GM20000 (cell line): ENCODE measurements around the gene CDC14A.

Experiments
- DNase-seq: peaks from one replicate; pipeline ENCODE4 v3.0.0; 2012; ENCODE audit warnings: low spot score
- TF ChIP-seq, protein P1 (sequence below): IDR thresholded peaks from 2 replicates; pipeline ENCODE4 v1.5.1; 2012; ENCODE audit warnings: mild to moderate bottlenecking, control low read depth; ENCODE audit errors: extremely low read depth, missing control alignments

CDC14A gene

DNA sequence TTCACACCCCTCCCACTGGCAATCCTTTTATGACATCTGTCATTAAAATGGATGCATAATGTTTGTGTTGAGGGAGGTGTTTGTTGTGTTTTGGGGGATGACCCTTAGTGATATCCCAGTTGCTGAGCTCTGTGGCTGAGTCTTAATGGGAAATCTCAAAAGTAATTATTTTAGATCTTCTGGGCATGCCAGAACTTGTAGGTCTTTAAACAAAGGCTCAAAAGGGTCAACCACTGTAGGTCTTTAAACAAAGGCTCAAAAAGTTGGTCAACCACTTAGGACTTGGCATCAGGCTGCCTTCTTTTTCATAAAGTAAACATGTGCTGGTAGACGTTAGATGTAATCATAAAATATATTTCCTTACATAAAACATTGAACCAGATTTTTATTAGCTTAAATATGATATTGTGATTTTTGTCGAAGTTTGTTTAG, 78.0 kb downstream of the CDC14A start:
- no peak for DNase-seq
- TF ChIP-seq, protein P1, sequence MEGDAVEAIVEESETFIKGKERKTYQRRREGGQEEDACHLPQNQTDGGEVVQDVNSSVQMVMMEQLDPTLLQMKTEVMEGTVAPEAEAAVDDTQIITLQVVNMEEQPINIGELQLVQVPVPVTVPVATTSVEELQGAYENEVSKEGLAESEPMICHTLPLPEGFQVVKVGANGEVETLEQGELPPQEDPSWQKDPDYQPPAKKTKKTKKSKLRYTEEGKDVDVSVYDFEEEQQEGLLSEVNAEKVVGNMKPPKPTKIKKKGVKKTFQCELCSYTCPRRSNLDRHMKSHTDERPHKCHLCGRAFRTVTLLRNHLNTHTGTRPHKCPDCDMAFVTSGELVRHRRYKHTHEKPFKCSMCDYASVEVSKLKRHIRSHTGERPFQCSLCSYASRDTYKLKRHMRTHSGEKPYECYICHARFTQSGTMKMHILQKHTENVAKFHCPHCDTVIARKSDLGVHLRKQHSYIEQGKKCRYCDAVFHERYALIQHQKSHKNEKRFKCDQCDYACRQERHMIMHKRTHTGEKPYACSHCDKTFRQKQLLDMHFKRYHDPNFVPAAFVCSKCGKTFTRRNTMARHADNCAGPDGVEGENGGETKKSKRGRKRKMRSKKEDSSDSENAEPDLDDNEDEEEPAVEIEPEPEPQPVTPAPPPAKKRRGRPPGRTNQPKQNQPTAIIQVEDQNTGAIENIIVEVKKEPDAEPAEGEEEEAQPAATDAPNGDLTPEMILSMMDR = no peak

DNA sequence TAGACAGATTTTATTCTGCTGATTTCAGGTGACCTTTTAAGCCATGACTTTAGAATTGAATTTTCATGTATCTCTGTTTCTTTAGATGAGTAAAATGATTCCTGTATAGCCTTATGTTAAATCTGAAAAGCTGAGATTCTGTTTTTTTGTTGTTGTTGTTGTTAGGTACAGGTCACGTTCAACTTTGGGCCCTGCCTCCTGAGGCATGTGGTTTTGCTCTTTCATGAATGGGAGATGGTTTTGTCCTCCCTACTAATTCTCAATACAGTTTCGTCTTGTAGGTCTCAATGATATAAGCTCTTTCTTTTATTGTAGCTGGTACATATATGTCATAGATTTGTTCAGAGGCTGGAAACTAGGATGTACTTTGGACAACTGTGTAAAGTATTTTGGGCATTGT, 79.6 kb downstream of the CDC14A start:
- DNase-seq = no peak

DNA sequence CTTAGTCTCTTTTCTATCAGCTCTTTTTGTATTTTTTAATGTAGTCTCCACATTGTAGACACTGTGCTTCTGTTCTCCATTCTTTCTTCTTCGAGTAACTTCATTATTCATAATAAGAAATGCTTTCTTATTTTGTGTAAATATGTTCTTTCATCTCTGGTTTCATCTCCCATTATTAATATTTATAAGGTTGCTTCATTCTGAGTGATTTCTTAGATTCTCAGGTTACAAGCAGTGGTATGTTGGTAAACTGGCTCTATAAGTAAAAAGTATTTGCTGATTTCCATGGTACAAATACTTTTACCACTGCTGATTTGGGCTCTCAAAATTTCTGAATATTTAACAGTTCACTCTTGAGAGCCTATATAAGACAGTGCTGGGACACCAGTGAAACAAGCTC, 81.3 kb downstream of the CDC14A start:
- TF ChIP-seq, protein P1 = no peak
- no peak for DNase-seq

More for the DNA sequence above, 79.6 kb downstream of the CDC14A start:
- TF ChIP-seq, protein P1 = no peak

DNA sequence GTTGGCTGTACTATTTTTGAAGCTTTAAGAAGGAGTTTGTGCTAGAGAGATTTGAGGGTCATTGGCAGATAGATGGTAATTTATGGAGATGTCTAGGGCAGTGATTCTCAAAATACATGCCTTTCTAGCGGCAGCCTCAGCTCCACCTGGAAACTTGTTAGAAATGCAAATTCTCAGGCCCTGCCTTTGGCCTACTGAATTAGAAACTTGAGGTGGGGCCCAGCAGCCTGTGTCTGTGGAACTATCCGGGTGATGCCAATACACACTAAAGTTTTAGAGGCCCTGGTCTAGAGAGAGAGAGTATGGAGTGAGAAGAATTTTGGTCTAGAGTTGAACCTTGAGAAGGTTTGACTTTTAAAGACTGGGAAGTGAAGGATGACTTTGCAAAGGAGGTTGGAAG, 82.5 kb downstream of the CDC14A start:
- TF ChIP-seq, protein P1 = no peak
- DNase-seq = no peak

DNA sequence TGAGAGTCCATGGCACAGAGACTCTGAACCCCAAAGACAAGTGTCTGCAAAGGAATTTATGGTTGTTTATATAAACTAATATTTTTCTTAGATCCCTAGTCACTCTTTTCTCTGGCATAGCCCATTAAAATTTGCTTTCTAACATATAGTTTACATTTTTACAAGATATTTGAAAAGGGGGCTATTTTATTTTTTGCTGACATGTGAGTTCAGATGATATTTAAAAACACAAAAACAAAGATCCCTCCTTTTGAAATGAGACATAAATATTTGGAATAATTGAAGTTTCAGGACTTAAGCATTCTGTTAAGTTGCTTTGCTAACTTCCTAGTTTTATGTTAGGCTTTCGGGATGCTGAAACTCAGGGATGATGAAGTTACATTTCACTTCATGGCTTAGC, 86.1 kb downstream of the CDC14A start:
- TF ChIP-seq, protein P1 = no peak
- DNase-seq = no peak

DNA sequence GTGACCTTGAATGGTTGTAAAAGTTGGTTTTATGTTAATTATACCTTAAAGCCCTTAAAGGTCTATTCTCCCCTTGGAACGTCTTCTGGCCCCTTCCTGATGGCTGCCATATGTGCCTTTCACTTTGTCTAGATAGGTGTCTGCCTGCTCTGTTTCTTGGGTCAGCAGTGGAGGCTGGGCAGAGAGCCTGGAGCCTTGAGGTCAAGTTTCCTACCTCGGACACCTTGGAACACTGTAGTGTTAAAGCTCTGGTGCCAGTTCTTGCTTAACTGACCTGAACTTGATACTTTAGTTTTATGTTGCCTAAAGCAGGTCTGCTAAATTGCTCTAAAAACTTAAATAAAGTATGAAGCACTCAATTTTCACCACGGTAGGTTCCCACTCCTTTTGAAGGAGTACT, 86.5 kb downstream of the CDC14A start:
- TF ChIP-seq, protein P1 = no peak
- no peak for DNase-seq

DNA sequence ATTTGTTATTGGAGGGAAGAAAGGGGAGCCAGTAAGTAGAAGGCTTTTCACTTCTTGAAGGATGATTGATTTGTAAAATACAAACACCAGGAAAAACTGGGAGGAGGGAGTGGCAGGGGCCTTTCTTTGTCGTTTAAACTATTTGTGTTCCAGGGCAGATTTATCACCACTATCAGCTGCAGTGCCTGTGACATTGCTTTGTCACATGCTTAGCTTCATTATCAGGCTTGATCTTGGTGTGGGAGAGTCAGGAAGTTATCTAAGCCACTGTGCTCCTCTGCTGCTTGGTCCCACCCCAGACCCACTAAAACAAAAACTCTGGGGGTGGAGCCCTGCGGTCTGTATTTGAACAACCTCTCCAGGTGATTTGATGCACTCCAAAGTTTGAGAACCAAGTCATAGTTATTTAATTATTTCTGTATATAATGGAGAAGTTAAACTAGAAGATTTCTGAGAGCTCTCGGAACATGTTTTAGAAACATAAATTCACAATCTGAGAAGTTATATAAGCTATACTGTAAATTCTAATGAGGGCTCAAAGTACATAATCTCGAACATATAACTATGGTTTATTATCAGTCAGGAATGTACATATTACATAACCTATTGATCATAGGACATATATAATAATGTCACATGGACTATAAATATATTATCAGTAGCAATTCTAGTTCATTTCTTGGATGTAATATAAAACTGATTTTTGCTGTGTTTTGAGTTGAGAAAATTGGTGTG, 87.9 kb downstream of the CDC14A start:
- TF ChIP-seq, protein P1 = no peak
- DNase-seq = peak; percentile 26
